DND-41 (cell line): Measurements from ENCODE around the gene DUSP10.
A peak's percentile ranks its signal among the peaks of the same experiment; 100 is the strongest.

Experiments
- ATAC-seq: fragments of 200-7000 bp; cut with Tn5 transposase; 3 replicates; pipeline ENCODE4 v1.9.1; 2021; ENCODE audit warnings: low read depth; ENCODE audit not compliant: insufficient read depth
- DNase-seq: peaks from one replicate; pipeline ENCODE4 v3.0.0-alpha.2; 2020
- H2AFZ ChIP-seq: 2 replicates; pipeline ENCODE4 v1.6.0; 2012; ENCODE audit warnings: low read depth, low read length
- H3K27ac ChIP-seq: 2 replicates; pipeline ENCODE4 v1.5.1; 2012; ENCODE audit warnings: low read length, inconsistent platforms
- H3K27me3 ChIP-seq: fragments of 200-600 bp; sonication (generic); 2 replicates; pipeline ENCODE4 v1.6.0; 2012; ENCODE audit warnings: low read length, mild to moderate bottlenecking, inconsistent platforms; ENCODE audit not compliant: insufficient read depth, poor library complexity
- H3K36me3 ChIP-seq: 2 replicates; pipeline ENCODE4 v1.5.1; 2012; ENCODE audit warnings: low read length, inconsistent platforms; ENCODE audit not compliant: insufficient read depth
- H3K4me1 ChIP-seq: 2 replicates; pipeline ENCODE4 v1.5.1; 2012; ENCODE audit warnings: mild to moderate bottlenecking, low read length; ENCODE audit not compliant: insufficient read depth
- H3K4me2 ChIP-seq: 2 replicates; pipeline ENCODE4 v1.6.0; 2012; ENCODE audit warnings: mild to moderate bottlenecking, moderate library complexity, low read length, inconsistent platforms; ENCODE audit not compliant: insufficient read depth
- H3K4me3 ChIP-seq, 2 experiments: fragments of 200-600 bp in 1 of 2; shearing (Covaris generic) in 1 of 2; 2 replicates each; pipeline ENCODE4 v1.5.1; 2012 to 2016; ENCODE audit warnings: inconsistent platforms in 2 of 2, low read length in 2 of 2, mild to moderate bottlenecking in 2 of 2, low read depth in 1 of 2, moderate library complexity in 1 of 2
- H3K79me2 ChIP-seq: 2 replicates; pipeline ENCODE4 v1.6.0; 2012; ENCODE audit warnings: low read length, inconsistent platforms; ENCODE audit not compliant: insufficient read depth
- H3K9ac ChIP-seq: 2 replicates; pipeline ENCODE4 v1.6.0; 2012; ENCODE audit warnings: low read depth, mild to moderate bottlenecking, inconsistent platforms, low read length, moderate library complexity
- H3K9me3 ChIP-seq: 2 replicates; pipeline ENCODE4 v1.5.1; 2012; ENCODE audit warnings: low read length, moderate library complexity, mild to moderate bottlenecking, inconsistent platforms; ENCODE audit not compliant: insufficient read depth, severe bottlenecking
- H4K20me1 ChIP-seq: 2 replicates; pipeline ENCODE4 v1.6.0; 2012; ENCODE audit warnings: low read length; ENCODE audit not compliant: insufficient read depth
- CTCF ChIP-seq: IDR thresholded peaks from 2 replicates; pipeline ENCODE4 v1.5.1; 2012; ENCODE audit warnings: borderline replicate concordance, low read length, moderate library complexity, mild to moderate bottlenecking; ENCODE audit not compliant: poor library complexity, severe bottlenecking; ENCODE audit errors: extremely low read depth
- EZH2 ChIP-seq: IDR thresholded peaks from 3 replicates; pipeline ENCODE4 v1.6.1; 2012; ENCODE audit warnings: borderline replicate concordance, low read depth, mild to moderate bottlenecking, moderate library complexity, low read length, inconsistent platforms; ENCODE audit not compliant: severe bottlenecking

The DUSP10 gene

DNA sequence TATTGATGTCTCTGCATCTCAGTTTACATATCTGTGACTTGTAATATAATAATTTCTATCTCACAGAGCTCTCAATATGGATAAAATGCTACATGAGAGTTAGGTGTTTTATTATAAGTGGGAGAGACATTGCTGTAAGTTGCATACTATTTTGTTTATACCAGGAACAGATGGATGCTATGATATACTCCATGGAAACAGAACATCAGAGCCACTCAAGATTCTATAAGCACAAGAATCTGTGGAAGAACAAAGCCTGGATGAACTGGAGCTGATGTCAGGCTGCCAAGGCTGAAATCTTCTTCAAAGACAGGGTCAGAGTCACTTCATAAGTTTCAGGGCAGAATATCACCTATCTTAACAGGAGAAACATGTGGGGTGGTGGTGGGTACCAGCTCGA is 30.2 kb downstream of the DUSP10 start:
- H3K79me2 ChIP-seq, result no peaks in the 10 kb centered on the region; the same call in 1 of the 2 replicates
- H3K4me1 ChIP-seq, result peaks cover 81% of the 10 kb centered on the region
- H3K4me3 ChIP-seq, result no peak overlapping the region
- H3K9ac ChIP-seq, result no peak overlapping the region
- H2AFZ ChIP-seq, result no peak overlapping the region
- peak overlapping the region; percentile 75 for H3K27ac ChIP-seq
- no peaks in the 10 kb centered on the region for H4K20me1 ChIP-seq
- H3K36me3 ChIP-seq, result no peaks in the 10 kb centered on the region
- TF ChIP-seq CTCF, result no peak
- TF ChIP-seq EZH2, result no peak
- no peaks in the 10 kb centered on the region for H3K9me3 ChIP-seq
- ATAC-seq (no peak), DNase-seq (no peak)
- H3K27me3 ChIP-seq, result no peaks in the 10 kb centered on the region
- H3K4me2 ChIP-seq, result peak overlapping the region; percentile 22; the same call in 1 of the 2 replicates

DNA sequence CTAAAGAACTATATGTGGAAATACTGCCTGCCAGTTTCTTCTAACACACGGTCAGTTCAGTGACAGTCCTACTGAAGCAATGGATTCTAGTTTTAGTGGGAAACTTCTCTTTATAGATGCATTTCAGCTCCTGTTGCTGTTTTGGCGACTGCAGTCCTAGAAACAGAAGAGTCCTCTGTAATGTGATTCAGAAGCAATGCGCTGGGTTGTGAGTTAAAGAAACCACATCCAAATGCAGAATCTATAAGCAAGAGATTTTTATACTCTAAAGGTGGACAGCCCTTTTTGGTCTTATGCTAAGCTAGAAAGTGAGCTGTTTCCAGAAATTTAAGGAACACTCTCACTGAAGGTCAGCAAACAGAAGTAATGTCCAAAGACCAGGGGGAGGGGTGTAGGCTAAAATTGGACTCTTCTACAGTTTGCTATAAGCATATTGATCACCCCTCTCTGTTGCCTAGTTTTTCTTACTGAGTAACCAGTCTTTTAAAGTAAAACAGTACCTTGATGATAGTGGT is 30.8 kb downstream of the DUSP10 start:
- no peak for DNase-seq
- no peaks in the 10 kb centered on the region; the same call in 1 of the 2 replicates for H3K79me2 ChIP-seq
- H4K20me1 ChIP-seq, result no peaks in the 10 kb centered on the region
- H2AFZ ChIP-seq, result no peak overlapping the region
- no peaks in the 10 kb centered on the region for H3K27me3 ChIP-seq
- no peak overlapping the region for H3K4me2 ChIP-seq
- no peak for ATAC-seq
- H3K9me3 ChIP-seq, result no peaks in the 10 kb centered on the region
- peaks cover 86% of the 10 kb centered on the region for H3K4me1 ChIP-seq
- H3K27ac ChIP-seq, result peak overlapping the region; percentile 75; the same call in 1 of the 2 replicates
- no peak overlapping the region for H3K9ac ChIP-seq
- no peak overlapping the region for H3K4me3 ChIP-seq
- H3K36me3 ChIP-seq, result 0 out of 2 replicates have a peak, but pooled peaks cover 1% of the 10 kb centered on the region
- TF ChIP-seq CTCF, result no peak
- no peak for TF ChIP-seq EZH2

DNA sequence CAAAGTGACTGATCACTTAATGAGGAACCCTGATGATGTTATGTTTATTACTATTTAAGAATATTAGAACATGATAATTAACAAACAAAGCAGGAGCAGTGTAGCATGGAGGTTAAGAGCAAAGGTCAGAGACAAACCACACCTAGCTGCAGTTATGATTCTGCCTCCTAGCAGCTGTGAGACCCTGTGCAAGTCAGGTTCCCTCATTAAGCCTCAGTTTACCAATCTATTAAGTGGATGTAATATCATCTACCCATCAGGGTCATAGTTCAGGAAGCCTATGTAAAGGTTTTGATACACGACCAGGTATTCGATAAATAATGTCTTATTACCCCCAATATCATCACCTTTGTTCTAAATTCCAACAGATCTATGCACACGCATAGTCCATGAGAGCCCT is 32.0 kb downstream of the DUSP10 start:
- TF ChIP-seq CTCF (no peak), EZH2 (no peak)
- H4K20me1 ChIP-seq, result no peaks in the 10 kb centered on the region
- H3K9ac ChIP-seq, result no peak overlapping the region
- peaks cover 88% of the 10 kb centered on the region for H3K4me1 ChIP-seq
- H3K4me3 ChIP-seq, result no peak overlapping the region
- H3K79me2 ChIP-seq, result no peaks in the 10 kb centered on the region; the same call in 1 of the 2 replicates
- no peaks in the 10 kb centered on the region for H3K27me3 ChIP-seq
- no peak overlapping the region for H3K4me2 ChIP-seq
- H2AFZ ChIP-seq, result no peak overlapping the region
- H3K36me3 ChIP-seq, result peaks cover 10% of the 10 kb centered on the region; the same call in 1 of the 2 replicates
- ATAC-seq (no peak), DNase-seq (no peak)
- peak overlapping the region; percentile 83; the same call in 1 of the 2 replicates for H3K27ac ChIP-seq
- H3K9me3 ChIP-seq, result no peaks in the 10 kb centered on the region

DNA sequence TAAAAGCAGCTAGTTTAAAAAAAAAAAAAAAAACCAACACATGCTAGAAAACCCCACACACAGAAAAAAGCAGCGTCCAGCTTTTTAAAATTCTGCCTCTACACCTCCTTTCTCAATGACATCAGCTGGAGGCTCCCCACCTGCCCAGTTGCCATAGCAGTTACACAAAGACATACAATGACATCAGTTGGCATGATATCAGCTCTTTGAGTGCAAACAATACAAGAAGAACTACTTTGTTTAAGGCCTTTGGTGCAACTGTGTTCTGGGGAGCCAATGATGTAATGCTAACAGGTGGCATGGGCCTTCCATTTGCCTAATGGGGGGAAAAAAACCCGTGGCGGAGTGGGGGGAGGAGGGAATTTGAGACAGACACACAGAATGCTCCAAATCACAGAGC is 32.9 kb downstream of the DUSP10 start:
- Histone ChIP-seq H2AFZ (no peak overlapping the region), H3K79me2 (no peaks in the 10 kb centered on the region; the same call in 1 of the 2 replicates), H3K27me3 (no peaks in the 10 kb centered on the region), H3K4me2 (no peak overlapping the region), H3K27ac (peak overlapping the region; percentile 83), H3K4me1 (peaks cover 79% of the 10 kb centered on the region), H3K4me3 (no peak overlapping the region), H3K9ac (peak overlapping the region; percentile 39; the same call in 1 of the 2 replicates), H3K36me3 (peaks cover 10% of the 10 kb centered on the region; the same call in 1 of the 2 replicates), H4K20me1 (no peaks in the 10 kb centered on the region), H3K9me3 (no peaks in the 10 kb centered on the region)
- DNase-seq, result peak; percentile 67
- ATAC-seq, result peak; percentile 6; the same call in 1 of the 3 replicates
- TF ChIP-seq EZH2, result no peak
- no peak for TF ChIP-seq CTCF
